Measurements from ENCODE around the gene ZNF175.
"Not testable (repeated sequence)": the region's sequence is repeated elsewhere in the genome, so short reads cannot be mapped to it uniquely, and the experiment has no call there.

The ZNF175 gene

DNA sequence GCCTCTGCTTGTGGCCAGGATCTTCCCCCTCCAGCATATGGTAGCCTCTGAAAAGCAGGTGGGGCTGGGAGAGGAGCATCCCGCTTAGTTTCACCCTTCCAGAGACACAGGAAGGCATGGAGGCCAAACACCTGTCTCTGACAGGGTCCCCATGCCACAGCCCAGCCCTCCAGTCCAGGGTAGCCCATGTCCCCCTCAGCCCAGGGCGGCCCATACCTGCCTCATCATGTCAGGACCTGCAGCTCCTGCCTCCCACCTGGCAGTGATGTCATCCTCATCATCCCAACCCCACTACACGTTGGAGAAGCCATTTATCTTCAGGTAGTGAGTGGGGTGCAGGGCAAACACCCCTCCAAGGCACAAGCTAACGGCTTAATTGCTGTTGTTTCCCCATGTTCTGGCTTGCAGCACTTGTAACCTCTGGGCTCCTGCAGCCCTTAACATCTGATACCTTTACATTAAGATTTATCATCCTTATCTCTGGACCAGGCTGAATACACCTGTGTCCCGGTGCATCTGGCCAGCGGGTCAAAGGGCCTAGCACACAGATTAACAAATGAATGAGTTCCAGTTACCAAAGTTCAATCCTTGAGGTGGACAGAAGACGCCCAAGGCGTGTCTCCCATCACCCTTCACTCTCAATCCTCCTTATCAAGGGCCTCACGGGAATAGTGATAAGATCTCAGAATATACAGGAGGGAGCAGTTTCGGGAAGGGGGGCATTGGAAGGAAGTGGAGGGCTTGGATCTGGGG, 22.2 kb downstream of the ZNF175 start:
- DNase-seq, result no peak

DNA sequence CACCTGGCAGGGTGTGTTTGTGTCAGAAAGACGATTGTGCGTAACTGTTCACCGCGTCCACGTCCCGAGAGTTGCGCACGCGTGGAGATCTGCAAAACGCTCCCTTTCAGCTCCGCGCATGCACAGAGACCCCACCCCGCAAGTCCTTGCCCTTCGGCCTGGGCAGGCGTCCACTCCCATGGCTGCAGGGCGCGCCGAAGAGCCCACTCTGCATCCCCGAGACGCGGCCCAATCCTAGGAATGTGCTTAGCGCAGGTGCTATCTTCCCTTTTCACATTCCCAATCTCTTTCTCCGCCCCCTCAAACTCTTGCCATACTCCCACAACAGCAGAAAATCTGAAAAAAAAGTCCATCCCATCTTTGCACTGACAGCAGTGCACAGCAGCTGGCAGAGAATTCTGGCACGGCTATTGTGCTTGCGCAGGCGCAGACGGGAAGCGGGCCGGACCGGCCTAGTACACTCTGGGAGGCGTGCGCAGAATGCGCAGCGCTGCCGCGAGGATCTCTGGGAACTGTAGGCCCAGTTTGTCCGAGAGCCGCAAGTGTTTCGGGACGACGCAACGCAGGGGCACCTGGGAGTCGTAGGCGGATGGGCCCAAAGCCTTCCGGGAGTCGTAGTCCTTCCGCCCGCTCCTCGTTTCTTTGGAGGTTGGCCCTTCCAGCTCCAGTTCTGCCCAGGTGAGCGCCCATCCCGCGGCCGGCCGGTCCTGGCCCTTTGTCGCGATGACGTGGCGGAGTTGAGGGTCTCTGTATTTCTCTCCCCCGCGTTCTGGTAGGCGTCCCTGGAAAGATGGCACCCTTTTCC, 23.1 kb downstream of the ZNF175 start:
- peak; percentile 97 for DNase-seq

DNA sequence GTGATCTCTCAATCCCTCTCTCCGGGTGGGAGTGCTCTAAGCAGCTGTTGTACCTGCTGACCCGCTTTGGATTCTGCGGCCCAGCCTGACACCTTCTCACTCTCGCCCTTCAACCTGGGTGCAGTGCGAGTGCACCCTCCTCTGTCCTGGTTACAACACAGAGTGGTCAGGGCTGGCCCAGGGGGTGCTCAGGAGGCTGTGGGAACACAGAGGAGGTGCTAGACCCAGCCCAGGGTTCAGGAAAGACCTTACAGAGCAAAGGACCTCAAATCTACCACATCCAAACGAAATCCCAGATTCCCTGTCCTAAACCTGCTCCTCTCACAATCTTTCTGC, 23.7 kb downstream of the ZNF175 start:
- DNase-seq, result no peak

GRCh38 chr19:51595190-51596175, 24.4 kb downstream of the ZNF175 start:
- DNase-seq, result no peak

DNA sequence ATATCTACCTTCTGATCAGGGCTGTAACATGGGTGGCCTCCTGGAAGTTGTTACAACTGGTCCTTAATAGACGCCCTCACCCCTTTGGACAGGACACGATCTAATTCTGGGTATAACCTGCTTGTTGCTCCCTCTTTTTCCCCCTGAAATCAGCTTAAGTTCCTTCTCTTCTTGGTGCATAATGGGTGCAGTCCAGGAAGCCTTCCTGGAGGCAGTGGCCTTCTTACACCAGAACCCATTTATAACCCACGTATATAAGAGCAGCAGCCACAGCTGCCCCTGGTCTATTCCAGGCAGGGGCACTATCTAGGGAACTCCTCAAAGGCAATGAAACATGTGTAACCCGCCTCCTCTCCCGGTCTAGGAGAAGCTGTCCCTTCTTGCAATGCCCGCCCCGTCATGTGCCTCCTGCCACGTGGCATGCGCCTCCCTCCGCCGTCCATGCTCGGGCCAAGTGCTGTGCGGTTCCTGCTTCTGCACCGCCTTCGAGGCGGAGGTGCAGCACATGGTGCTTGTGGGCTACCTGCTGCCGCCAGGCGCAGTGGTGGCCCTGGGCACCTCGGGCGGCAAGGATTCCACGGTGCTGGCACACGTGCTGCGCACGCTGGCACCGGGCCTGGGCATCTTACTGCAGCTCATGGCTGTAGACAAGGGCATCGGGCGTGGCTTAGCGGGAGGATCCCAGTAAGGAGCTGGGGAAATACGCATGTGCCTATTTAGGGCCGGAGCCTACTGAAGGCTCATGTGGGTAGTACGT, 27.3 kb downstream of the ZNF175 start:
- no peak for DNase-seq

DNA sequence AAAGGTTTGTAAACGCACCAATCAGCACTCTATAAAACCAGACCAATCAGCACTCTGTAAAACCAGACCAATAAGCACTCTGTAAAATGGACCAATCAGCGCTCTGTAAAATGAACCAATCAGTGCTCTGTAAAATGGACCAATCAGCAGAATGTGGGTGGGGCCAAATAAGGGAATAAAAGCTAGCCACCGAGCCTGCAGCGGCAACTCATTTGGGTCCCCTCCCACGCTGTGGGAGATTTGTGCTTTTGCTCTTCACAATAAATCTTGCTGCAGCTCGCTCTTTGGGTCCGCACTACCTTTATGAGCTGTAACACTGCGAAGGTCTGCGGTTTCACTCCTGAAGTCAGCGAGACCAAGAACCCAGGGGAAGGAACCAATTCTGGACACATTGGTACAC, 28.0 kb downstream of the ZNF175 start:
- no peak for DNase-seq

- no peak for DNase-seq
These were observed 30.0 kb downstream of the ZNF175 start for GRCh38 chr19:51600940-51601580.

- no peak for DNase-seq
These were observed 31.2 kb downstream of the ZNF175 start for GRCh38 chr19:51602189-51602854.

DNA sequence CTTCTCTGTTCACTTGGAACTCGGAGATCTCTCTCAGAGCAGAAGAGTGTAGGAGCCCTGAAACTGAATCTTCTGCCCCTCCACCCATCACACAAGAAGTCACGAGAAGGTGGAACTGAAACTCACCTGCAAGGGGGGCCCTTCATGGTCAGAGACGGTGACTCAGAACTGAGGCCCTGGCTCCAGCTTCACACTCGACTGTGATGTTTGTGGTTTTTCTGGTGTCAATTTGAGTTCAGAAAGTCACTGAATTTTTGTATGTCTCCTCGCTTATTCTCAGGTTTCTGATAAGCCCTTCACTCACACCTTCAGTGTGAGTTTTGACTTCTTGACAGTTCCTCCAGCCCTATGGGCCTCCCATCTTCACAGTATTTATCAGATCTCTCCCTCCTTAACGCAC, 36.0 kb downstream of the ZNF175 start:
- DNase-seq, result no peak

DNA sequence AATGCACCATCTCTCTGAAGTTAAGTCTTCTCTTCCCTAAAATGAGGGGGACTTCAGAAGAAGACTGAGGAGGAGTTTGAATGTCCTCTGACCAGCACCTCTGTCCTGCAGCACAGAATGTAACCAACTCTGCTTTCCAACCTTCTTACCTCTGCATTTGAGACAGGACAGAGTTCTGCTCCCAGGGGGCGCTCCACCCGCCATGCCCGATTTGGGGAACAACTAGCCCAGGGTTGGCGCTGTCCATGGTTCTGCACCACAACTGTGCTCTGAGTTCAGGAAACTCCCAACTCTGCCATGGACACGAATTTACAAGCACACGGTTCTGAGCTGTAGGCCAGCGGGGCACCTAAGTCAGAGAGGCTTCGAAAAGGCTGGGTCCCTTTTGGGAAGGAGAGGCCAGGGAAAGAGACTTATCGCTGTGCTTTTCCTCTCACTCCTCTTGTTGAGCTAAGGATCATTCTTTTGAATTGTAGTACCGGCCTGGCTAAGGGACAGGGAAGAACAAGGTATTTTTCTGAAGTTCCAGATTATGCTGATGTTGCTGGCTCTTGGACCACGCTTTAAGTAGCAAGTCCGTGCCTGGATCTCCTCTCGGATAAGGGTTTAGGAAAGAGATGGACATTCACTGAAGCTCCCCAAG, 37.0 kb downstream of the ZNF175 start:
- DNase-seq, result peak; percentile 56

GRCh38 chr19:51610576-51610975, 39.5 kb downstream of the ZNF175 start:
- no peak for DNase-seq

DNA sequence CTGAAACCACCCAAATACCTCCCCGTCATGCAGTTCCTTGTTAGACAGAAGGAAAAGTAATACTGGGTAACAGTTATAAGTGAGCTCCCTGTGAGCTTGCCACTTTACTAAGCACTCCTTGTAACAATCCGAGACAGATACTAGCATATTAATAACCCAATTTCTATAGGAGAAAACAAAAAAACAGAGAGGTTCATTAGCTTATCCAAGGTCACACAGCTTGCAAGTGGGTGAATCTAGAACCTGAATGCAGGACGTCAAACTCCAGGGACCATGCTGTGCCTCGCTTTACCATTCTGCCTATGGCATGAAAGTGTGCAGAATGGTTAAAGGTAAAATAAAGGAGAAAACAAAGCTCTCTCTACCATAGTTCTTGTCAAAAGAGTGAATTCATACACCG, 43.7 kb downstream of the ZNF175 start:
- DNase-seq, result no peak

- no peak for DNase-seq
These were observed 44.9 kb downstream of the ZNF175 start for GRCh38 chr19:51615991-51616390.

GRCh38 chr19:51621178-51621577, 50.1 kb downstream of the ZNF175 start:
- no peak for DNase-seq

- no peak for DNase-seq
These were observed 55.6 kb downstream of the ZNF175 start for GRCh38 chr19:51626675-51627074.

DNA sequence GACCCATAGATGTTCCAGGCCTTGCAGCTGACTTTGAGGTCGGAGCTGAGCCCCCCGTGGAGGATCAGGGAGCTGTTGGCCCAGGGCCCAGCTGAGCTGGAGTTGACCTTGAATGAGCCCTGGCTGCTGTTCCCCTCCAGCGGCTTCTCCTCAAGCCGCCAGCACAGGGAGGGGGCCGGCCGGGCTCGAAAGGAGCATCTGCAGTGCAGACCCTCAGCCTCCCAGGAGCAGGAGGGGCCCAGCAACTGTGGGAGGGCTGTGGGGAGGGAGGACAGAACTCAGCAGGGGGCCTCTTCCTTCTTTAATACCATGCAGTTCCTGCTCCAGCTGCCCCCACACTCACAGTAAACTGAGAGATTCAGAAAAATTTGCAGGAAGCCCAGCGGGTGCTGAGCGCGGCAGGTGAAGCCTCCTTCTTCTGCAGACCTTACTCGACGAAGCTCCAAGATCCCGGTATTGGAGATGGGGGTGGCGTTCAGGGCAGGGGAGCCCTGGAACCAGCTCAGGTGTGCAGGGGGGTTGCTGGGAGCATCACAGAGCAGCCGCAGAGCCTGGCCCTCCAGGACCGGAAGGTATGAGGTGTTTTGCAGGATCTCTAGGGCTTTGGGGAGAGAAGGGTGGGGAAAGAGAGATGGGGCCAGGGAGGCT, 56.5 kb downstream of the ZNF175 start:
- no peak for DNase-seq

GRCh38 chr19:51628153-51628939, 57.3 kb downstream of the ZNF175 start:
- DNase-seq, result no peak

DNA sequence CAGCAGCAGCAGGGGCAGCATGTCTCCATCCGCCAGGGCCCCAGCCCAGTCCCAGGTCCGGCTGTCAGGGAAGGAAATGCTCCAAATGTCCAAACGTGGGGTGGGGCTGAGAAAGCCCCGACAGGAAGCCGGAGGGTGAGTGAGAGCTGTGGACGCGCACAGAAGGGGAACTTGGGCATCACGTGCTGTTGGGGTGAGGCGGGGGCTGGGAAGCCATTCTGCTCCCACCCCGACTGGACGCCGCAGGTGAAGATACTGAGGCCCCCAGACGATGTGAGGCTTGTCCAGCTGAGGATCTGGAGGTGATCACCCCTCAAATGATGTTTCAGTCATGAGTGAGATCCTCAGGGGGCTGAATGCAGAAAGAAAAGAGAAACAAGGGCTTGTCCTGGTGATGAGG, 59.2 kb downstream of the ZNF175 start, which contains the start of gene SIGLEC5:
TSS of gene SIGLEC5 (minus strand) at position 87 of the 400 bp plus-strand sequence. CDS start at position 21, 66 bp downstream.
- not testable (repeated sequence) for DNase-seq

DNA sequence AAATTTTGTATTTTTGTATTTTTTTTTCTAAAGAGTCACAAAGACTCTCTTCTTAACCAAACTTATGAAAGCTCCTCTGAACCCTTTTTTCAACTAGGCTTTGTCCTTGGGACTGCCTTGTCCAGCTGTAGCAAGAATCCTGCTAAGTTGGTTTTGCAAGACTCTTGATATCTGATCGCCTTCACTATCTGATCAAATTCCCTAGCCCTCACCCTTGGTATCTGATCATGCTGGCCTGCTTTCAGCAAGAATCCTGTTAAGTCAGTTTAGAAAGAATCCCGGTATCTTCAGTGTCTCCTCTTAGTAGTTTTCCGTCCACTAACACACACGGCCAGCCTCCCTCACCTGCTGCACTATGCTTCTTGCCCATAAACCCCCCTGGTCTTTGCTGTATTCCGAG, 61.0 kb downstream of the ZNF175 start:
- no peak for DNase-seq
